HG03342 (cell line): ENCODE results near the gene CACNA2D4.
A peak's percentile ranks its signal among the peaks of the same experiment; 100 is the strongest.
"Not testable (repeated sequence)": the region's sequence is repeated elsewhere in the genome, so short reads cannot be mapped to it uniquely, and the experiment has no call there.

Experiments
- ATAC-seq: cut with Tn5 transposase; IDR thresholded peaks from one replicate; pipeline ENCODE4 v1.9.1; 2021; ENCODE audit warnings: mild to moderate bottlenecking, moderate library complexity; ENCODE audit not compliant: unreplicated experiment

The CACNA2D4 gene, protein sequence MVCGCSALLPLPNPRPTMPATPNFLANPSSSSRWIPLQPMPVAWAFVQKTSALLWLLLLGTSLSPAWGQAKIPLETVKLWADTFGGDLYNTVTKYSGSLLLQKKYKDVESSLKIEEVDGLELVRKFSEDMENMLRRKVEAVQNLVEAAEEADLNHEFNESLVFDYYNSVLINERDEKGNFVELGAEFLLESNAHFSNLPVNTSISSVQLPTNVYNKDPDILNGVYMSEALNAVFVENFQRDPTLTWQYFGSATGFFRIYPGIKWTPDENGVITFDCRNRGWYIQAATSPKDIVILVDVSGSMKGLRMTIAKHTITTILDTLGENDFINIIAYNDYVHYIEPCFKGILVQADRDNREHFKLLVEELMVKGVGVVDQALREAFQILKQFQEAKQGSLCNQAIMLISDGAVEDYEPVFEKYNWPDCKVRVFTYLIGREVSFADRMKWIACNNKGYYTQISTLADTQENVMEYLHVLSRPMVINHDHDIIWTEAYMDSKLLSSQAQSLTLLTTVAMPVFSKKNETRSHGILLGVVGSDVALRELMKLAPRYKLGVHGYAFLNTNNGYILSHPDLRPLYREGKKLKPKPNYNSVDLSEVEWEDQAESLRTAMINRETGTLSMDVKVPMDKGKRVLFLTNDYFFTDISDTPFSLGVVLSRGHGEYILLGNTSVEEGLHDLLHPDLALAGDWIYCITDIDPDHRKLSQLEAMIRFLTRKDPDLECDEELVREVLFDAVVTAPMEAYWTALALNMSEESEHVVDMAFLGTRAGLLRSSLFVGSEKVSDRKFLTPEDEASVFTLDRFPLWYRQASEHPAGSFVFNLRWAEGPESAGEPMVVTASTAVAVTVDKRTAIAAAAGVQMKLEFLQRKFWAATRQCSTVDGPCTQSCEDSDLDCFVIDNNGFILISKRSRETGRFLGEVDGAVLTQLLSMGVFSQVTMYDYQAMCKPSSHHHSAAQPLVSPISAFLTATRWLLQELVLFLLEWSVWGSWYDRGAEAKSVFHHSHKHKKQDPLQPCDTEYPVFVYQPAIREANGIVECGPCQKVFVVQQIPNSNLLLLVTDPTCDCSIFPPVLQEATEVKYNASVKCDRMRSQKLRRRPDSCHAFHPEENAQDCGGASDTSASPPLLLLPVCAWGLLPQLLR

GRCh38 chr12:1918081-1918883 is at the start of gene CACNA2D4:
Gene CACNA2D4 (minus strand): TSS chr12:1918652. CDS start chr12:1918473, 179 bp downstream.
- ATAC-seq, result no peak

DNA sequence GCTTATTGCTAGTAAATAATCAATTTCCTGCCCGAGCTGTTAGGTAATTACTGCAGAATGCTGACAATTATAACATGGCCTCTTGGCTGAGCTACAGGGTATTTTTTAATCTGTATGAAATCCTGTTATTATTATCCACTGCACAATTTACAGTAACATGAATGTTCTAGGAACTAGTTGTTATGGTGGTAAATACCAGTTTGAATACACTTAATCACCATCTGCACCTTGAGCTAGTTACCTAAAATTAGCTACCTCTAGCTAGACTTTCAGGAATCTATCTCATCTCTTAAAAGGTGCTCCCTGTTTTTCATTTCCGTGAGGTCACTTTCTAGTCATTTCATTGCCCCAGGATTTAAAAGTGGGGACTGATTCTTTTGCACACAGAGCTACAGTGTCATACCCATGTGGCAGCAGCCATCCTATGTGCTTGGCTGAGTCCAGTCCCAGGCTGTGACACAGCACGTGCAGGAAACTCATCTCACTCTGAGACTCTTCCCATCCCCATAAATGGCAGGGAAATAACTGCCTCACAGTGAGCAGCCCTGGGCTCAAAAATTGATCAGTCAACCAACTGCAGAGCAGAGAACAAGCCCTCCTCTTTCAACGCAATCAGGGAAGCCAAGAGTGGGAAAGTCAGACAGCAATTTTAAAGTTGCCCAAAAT is 48.2 kb upstream of the CACNA2D4 start:
- no peak for ATAC-seq

GRCh38 chr12:1965916-1966315 is 47.5 kb upstream of the CACNA2D4 start:
- ATAC-seq, result no peak

GRCh38 chr12:1962051-1963020 is 43.9 kb upstream of the CACNA2D4 start:
- no peak for ATAC-seq

DNA sequence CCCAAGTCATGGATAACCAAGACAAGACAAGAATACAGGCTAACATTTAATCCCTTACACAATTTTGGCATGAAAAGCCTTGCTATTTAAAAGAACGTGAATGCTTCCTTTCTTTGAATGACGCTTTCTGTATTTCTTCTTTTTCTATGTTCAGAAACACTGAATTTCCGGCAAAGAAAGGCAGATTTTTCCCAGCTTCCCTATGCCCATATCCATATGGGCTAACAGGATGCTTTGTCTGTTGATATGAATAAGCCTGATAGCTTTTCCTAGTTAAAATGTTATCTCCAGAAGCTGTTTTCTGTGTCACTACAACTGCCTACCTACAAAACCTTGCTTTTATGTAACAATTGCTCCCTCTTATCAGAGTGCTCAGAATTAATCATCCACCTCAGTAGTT is 38.3 kb upstream of the CACNA2D4 start:
- ATAC-seq, result no peak

GRCh38 chr12:1949771-1950470 is 31.5 kb upstream of the CACNA2D4 start:
- no peak for ATAC-seq

DNA sequence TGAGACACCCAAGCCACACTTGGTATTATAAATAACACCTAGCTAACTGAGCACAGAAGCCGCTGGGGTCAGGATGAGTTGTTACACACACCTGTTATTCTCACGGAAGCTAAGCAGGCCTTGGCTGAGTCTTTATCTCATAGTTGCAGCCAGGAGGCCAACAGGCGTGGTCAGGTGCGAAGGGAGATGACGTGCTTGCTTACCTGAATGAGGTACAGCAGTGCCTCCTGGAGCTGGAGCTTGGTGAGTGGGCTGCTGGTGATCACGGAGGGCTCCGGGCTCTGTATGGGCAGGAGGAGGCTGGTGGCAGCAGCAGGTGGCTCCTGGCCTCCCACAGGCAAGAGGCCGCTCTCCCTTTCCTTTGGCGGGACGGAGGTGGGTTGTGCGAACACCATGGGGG is 30.4 kb upstream of the CACNA2D4 start:
- no peak for ATAC-seq

- no peak for ATAC-seq
Observed at GRCh38 chr12:1947081-1947480, 28.6 kb upstream of the CACNA2D4 start.

DNA sequence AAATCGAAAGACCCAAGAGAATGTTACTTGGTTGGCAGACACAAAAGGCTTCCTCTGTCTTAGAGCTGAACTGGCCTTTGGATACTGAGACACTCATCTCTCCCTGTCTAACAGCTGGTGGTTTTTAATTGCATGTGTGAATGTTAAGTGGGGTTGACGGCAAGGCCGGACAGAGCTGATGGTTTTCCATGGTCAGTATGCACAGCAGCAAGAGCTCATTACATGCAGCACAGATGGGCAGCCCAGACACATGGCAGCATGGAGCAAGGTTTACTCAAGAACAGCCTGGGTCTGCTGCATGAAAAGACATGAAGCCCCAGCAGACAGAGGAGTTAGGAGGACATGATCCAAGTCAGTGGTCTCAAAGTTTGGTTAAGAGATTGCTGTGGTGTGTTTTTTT is 27.8 kb upstream of the CACNA2D4 start:
- no peak for ATAC-seq

GRCh38 chr12:1945502-1945901 is 27.1 kb upstream of the CACNA2D4 start:
- ATAC-seq, result not testable (repeated sequence)

- ATAC-seq, result peak; percentile 77
Observed at GRCh38 chr12:1939801-1940607, 21.6 kb upstream of the CACNA2D4 start.

- no peak for ATAC-seq
Observed at GRCh38 chr12:1939331-1939730, 20.9 kb upstream of the CACNA2D4 start.

DNA sequence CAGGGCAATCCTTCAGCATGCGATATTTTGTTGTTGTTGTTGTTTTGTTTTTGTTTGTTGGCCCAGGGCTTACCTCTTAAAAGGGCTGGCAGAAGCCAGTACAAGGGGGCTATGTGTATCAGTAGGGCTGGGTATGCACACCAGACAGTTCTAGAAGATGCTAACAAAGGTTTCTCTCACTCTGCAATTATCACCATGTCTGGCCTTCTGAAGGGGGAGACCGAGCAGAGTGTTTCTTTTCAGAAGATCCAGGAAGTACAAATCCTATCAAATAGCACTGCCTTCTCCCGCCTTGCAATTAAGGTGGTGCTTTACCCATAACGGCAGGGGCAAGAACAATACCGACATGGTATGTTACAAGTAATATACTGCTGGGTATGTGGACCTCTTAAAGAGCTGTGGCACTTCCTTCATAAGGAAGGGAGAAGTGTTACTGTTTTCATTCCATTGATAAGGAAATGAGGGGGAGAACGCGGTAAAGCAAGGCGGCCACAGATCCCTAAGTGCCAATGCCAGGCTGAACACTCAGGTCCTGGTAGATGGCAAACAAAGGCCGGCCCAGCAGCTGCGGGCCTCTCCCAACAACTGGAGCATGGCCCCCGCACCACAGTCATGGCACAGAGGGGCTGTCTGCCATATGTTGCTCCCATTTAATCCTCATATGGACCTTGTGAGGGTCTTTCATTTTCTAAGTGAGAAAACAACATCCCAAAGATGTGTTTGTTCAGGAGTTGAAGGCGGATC is 19.2 kb upstream of the CACNA2D4 start:
- ATAC-seq, result no peak

DNA sequence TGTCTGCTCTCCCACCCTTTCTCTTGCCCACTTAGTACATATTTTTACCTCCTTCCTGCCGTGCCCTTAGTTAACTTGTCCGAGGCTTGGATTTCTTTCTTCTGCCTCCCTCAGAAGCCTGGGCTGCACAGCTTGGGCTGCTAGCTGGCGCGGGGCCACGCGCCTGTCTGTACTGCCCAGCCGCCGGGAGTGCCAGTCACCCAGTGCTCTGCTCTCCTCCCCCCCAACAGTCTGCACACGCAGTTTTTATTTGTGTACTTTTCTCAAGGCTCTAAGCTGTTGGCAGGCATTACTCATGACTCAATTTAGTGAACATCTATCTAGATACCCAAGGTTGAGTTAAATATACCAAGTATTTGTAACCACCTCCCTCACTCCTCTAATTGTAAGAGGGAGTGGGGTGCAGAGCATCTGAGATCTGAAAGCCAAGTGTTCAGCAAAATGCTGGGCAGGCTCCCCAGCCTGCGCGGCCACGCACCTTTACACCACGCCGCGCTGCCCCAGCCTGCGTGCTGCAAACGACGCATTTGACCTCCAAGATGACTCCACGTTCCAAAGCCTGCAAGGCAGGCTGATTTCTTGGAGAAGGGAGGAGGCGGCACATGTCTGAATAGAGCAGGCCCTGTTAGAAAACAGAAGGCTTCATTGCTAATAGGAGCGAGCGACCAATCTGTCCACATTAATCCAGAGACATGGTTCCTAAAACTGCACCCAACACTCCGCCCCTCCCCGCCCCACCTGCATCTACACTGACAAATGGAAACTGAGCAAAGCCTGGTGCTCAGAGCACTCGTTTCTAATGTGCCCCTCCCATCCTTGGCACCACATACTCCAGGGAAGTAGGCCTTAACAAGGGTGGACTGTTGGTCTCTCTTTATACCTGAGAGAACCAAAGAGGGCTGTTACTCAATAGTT is 18.2 kb upstream of the CACNA2D4 start:
- no peak for ATAC-seq

- ATAC-seq, result no peak
Observed at GRCh38 chr12:1935700-1936378, 17.4 kb upstream of the CACNA2D4 start.
